Measurements from ENCODE around the gene HAUS7.

HAUS7 gene

DNA sequence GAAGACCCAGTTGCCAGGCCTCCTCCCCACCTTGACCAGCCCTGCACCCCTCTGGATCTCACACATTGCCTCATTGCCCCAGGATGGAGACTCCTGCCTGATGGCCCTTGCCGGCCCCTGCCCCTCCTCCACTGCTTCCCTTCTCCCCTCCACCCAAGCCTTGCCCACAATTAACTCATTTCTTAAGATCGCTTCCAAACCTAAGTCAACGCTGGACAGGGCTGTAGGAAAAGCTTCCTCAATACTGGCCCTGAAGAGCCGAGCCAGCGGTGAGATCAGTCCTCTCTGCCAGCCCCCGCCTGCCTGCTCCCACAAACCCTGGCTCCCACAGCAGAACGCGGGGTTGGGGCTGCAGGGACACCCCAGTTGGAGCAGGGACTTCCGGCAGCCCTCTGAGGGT is 7.5 kb upstream of the HAUS7 start:
- no CpG with 5 or more reads among the region's 9 CpGs for WGBS (ENCODE audit: insufficient coverage, insufficient read length)
- H3K27me3 ChIP-seq (ENCODE audit: control insufficient read depth, insufficient read depth, low read length): peaks cover 6% of the 10 kb centered on the region; the same call in 1 of the 2 replicates
- no peak for DNase-seq (ENCODE audit: low read depth, low spot score)
- H3K4me3 ChIP-seq (ENCODE audit: low read length): no peak overlapping the region
- no peaks in the 10 kb centered on the region for H3K9me3 ChIP-seq (ENCODE audit: control insufficient read depth, insufficient read depth, low read length)
- no peaks in the 10 kb centered on the region for H3K36me3 ChIP-seq (ENCODE audit: control insufficient read depth, insufficient read depth, low read length)
- H3K27ac ChIP-seq (ENCODE audit: low read length): no peak overlapping the region
- H3K4me1 ChIP-seq (ENCODE audit: control insufficient read depth, insufficient read depth, low read length): peaks cover 11% of the 10 kb centered on the region

DNA sequence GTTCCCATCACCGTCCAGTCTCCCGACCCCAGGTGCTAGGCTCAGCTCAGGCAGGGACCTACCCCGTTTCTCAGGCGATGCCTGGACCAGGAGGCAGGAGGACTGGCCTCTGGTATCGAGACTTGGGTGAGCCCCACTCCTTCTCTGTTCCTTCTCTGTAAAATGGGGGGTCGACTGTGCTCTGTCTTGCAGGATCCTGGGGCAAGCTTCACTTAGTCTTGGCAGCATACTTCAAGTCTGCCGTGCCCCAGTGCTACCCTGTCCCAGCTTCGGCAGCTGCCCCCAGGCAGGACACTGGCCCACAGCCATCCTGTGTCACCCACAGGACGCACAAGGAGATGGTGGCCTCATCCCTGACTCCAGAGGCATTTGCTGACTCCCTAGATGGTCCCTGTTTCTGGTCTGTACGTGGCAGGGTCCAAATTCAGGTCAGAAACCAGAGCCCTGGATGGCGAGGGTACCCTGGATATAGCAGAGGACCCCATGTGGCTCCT is 7.0 kb upstream of the HAUS7 start:
- H3K4me3 ChIP-seq (ENCODE audit: low read length): no peak overlapping the region
- H3K4me1 ChIP-seq (ENCODE audit: control insufficient read depth, insufficient read depth, low read length): peaks cover 11% of the 10 kb centered on the region
- H3K9me3 ChIP-seq (ENCODE audit: control insufficient read depth, insufficient read depth, low read length): no peaks in the 10 kb centered on the region
- no peak for DNase-seq (ENCODE audit: low read depth, low spot score)
- H3K27ac ChIP-seq (ENCODE audit: low read length): no peak overlapping the region
- H3K36me3 ChIP-seq (ENCODE audit: control insufficient read depth, insufficient read depth, low read length): no peaks in the 10 kb centered on the region
- H3K27me3 ChIP-seq (ENCODE audit: control insufficient read depth, insufficient read depth, low read length): peaks cover 6% of the 10 kb centered on the region; the same call in 1 of the 2 replicates
- no CpG with 5 or more reads among the region's 11 CpGs for WGBS (ENCODE audit: insufficient coverage, insufficient read length)

DNA sequence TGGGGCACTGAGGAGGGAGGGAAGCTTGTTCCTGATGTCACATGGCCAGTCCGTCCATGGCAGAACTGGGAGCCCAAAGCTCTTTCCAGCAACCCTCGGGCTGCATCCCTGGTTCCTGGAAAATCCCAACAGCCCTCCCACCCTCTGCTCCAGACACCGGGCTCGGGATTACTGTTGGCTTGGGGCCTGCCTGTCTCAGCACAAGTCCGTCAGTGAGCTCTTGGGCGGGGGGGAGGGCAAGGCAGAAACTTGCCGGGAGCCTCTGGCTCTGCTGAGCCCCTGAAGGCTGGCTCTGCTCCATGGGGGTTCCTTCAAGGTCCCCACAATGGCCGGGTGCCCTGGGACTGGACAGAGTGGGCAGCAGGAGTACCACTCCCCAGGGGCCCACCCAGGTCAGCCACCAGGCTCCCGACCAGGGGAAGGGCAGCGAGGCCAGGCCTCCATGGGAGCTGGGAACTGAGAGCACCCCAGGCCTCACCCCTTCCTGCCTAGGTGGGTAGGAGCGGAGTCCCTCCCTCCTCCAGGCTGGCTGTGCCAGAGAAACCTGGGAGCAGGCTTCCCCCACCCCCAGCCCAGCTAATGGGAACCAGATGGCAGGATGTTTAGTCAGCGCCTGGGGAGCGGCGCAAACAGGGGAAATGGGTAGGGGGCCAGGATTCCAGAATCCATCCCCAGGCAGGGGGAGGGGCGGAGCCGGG is 6.4 kb upstream of the HAUS7 start:
- Histone ChIP-seq H3K36me3 (ENCODE audit: control insufficient read depth, insufficient read depth, low read length) (no peaks in the 10 kb centered on the region), H3K9me3 (ENCODE audit: control insufficient read depth, insufficient read depth, low read length) (no peaks in the 10 kb centered on the region), H3K27me3 (ENCODE audit: control insufficient read depth, insufficient read depth, low read length) (peaks cover 6% of the 10 kb centered on the region; the same call in 1 of the 2 replicates), H3K4me1 (ENCODE audit: control insufficient read depth, insufficient read depth, low read length) (peaks cover 11% of the 10 kb centered on the region), H3K4me3 (ENCODE audit: low read length) (no peak overlapping the region), H3K27ac (ENCODE audit: low read length) (no peak overlapping the region)
- no CpG with 5 or more reads among the region's 16 CpGs for WGBS (ENCODE audit: insufficient coverage, insufficient read length)
- DNase-seq (ENCODE audit: low read depth, low spot score): no peak

DNA sequence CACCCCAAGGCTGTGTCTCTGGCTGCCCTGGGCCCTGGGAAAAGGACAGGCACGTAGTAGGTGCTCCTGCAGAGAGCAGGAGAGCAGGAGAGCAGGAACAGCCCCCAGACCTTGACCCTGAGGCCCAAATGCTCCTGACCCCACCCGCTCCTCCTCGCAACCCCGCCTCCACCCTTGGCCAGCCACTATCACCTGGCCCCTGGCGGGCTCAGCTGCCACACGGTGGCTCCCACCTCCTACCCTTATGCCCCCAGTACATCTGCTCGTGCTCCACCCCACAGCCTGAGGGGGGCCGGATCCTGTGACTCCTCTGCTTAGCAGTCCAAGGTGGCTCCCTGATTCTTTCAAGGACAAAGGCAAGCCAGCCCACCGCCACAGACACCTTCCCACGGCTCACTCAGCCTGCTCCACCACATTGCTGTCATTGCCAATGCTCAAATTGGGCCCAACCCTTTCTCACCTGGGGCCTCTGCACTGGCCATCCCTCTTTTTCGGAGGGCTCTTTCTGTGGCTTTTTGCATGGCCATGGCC is 5.4 kb upstream of the HAUS7 start:
- no CpG with 5 or more reads among the region's 11 CpGs for WGBS (ENCODE audit: insufficient coverage, insufficient read length)

DNA sequence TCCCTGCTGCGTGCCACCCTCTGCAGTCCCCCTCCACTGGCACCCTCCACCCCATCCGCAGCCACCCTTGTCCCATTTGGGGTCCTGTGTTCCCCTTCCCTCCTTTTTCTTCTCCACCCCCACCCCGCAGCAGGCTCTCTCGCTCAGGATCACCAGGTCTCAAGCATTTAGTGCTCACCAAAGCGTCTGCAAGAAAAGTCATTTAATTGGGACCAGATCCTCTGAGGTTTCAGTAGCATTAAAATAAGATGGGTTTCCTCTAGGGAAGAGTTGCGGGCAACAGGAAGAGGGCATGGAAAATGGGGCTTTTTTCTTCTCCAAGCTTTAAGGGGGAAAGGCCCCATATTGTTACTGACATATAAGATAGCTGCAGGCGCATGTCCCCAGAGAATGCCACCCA is 4.9 kb upstream of the HAUS7 start:
- WGBS (ENCODE audit: insufficient coverage, insufficient read length): no CpG with 5 or more reads among the region's 7 CpGs
- Histone ChIP-seq H3K4me3 (ENCODE audit: low read length) (no peak overlapping the region), H3K9me3 (ENCODE audit: control insufficient read depth, insufficient read depth, low read length) (no peaks in the 10 kb centered on the region), H3K36me3 (ENCODE audit: control insufficient read depth, insufficient read depth, low read length) (no peaks in the 10 kb centered on the region), H3K4me1 (ENCODE audit: control insufficient read depth, insufficient read depth, low read length) (peaks cover 11% of the 10 kb centered on the region), H3K27me3 (ENCODE audit: control insufficient read depth, insufficient read depth, low read length) (peaks cover 6% of the 10 kb centered on the region; the same call in 1 of the 2 replicates), H3K27ac (ENCODE audit: low read length) (no peak overlapping the region)
- no peak for DNase-seq (ENCODE audit: low read depth, low spot score)

More for the DNA sequence above, 5.4 kb upstream of the HAUS7 start:
- Histone ChIP-seq H3K4me3 (ENCODE audit: low read length) (no peak overlapping the region), H3K36me3 (ENCODE audit: control insufficient read depth, insufficient read depth, low read length) (no peaks in the 10 kb centered on the region), H3K27me3 (ENCODE audit: control insufficient read depth, insufficient read depth, low read length) (peaks cover 6% of the 10 kb centered on the region; the same call in 1 of the 2 replicates), H3K27ac (ENCODE audit: low read length) (no peak overlapping the region), H3K4me1 (ENCODE audit: control insufficient read depth, insufficient read depth, low read length) (peaks cover 11% of the 10 kb centered on the region), H3K9me3 (ENCODE audit: control insufficient read depth, insufficient read depth, low read length) (no peaks in the 10 kb centered on the region)
- no peak for DNase-seq (ENCODE audit: low read depth, low spot score)

DNA sequence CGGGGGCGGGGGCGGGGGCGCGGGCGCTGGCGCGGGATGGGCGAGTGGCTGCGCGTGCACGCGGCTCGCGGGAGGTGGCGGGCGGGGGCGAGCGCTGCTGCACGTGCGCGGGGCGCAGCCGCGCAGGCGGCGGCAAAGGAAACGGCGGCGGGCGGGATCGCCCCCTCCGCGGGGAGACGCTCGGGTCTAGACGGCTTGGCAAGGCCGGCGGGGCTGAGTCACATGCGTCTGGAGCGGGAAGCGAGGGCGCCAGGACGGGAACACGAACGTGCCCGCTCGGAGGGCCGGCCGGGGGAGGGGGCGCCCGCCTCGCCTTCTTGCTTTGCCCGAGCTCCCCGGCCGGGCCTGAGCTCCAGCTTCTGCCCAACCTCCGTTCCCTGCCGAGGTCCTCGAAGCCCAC is 4.3 kb upstream of the HAUS7 start:
- peaks cover 11% of the 10 kb centered on the region for H3K4me1 ChIP-seq (ENCODE audit: control insufficient read depth, insufficient read depth, low read length)
- DNase-seq (ENCODE audit: low read depth, low spot score): no peak
- no peak overlapping the region; the same call in 1 of the 2 replicates for H3K4me3 ChIP-seq (ENCODE audit: low read length)
- H3K9me3 ChIP-seq (ENCODE audit: control insufficient read depth, insufficient read depth, low read length): no peaks in the 10 kb centered on the region
- H3K36me3 ChIP-seq (ENCODE audit: control insufficient read depth, insufficient read depth, low read length): no peaks in the 10 kb centered on the region
- peaks cover 6% of the 10 kb centered on the region; the same call in 1 of the 2 replicates for H3K27me3 ChIP-seq (ENCODE audit: control insufficient read depth, insufficient read depth, low read length)
- H3K27ac ChIP-seq (ENCODE audit: low read length): no peak overlapping the region
- WGBS (ENCODE audit: insufficient coverage, insufficient read length): no CpG with 5 or more reads among the region's 59 CpGs

DNA sequence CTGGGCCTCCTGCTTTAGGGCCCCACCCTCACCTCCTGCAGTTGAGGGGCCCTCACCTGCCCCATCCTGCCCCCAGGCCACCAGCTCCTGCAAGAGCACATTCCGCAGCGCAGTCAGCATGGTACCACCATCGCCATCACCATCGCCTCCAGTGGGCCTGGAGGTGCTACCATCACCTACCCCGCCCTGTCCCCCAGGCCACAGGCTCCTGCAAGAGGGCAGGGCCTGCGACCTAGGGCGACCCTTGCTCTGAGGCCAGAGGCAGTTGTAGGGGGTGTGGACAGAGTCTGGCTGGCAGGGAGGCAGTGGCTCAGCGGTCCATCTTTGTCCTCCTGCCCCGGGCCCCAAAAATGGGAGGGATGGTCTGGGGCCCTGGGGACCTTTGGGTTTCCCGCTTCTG is 3.9 kb upstream of the HAUS7 start:
- H3K36me3 ChIP-seq (ENCODE audit: control insufficient read depth, insufficient read depth, low read length): no peaks in the 10 kb centered on the region
- H3K4me3 ChIP-seq (ENCODE audit: low read length): no peak overlapping the region
- no peaks in the 10 kb centered on the region for H3K9me3 ChIP-seq (ENCODE audit: control insufficient read depth, insufficient read depth, low read length)
- DNase-seq (ENCODE audit: low read depth, low spot score): no peak
- WGBS (ENCODE audit: insufficient coverage, insufficient read length): no CpG with 5 or more reads among the region's 10 CpGs
- H3K27ac ChIP-seq (ENCODE audit: low read length): no peak overlapping the region
- H3K4me1 ChIP-seq (ENCODE audit: control insufficient read depth, insufficient read depth, low read length): peaks cover 11% of the 10 kb centered on the region
- H3K27me3 ChIP-seq (ENCODE audit: control insufficient read depth, insufficient read depth, low read length): peaks cover 6% of the 10 kb centered on the region; the same call in 1 of the 2 replicates

DNA sequence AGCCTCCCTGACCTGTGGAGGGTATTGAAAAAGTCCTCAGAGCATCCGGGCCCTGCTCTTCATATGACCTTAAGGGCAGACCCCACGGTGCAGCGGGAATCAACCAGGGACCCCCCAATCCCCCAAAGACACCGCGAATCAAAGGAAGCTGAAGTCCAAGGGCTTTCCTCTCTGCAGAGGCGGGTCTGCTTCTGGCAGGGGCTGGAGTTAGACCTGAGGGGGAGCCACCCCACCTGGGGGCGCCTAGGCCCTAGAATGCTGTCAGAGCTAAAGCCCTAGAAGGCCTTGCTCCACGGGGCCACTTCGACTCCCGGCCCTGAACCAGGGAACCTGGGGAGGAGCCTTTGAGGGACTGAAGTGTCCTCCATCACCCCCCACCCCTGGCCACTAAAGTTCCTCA is 2.8 kb upstream of the HAUS7 start:
- Histone ChIP-seq H3K27me3 (ENCODE audit: control insufficient read depth, insufficient read depth, low read length) (peaks cover 6% of the 10 kb centered on the region; the same call in 1 of the 2 replicates), H3K4me1 (ENCODE audit: control insufficient read depth, insufficient read depth, low read length) (peaks cover 10% of the 10 kb centered on the region), H3K36me3 (ENCODE audit: control insufficient read depth, insufficient read depth, low read length) (peaks cover 3% of the 10 kb centered on the region; the same call in 1 of the 2 replicates), H3K9me3 (ENCODE audit: control insufficient read depth, insufficient read depth, low read length) (no peaks in the 10 kb centered on the region), H3K4me3 (ENCODE audit: low read length) (no peak overlapping the region), H3K27ac (ENCODE audit: low read length) (no peak overlapping the region)
- no peak for DNase-seq (ENCODE audit: low read depth, low spot score)
- no CpG with 5 or more reads among the region's 10 CpGs for WGBS (ENCODE audit: insufficient coverage, insufficient read length)

DNA sequence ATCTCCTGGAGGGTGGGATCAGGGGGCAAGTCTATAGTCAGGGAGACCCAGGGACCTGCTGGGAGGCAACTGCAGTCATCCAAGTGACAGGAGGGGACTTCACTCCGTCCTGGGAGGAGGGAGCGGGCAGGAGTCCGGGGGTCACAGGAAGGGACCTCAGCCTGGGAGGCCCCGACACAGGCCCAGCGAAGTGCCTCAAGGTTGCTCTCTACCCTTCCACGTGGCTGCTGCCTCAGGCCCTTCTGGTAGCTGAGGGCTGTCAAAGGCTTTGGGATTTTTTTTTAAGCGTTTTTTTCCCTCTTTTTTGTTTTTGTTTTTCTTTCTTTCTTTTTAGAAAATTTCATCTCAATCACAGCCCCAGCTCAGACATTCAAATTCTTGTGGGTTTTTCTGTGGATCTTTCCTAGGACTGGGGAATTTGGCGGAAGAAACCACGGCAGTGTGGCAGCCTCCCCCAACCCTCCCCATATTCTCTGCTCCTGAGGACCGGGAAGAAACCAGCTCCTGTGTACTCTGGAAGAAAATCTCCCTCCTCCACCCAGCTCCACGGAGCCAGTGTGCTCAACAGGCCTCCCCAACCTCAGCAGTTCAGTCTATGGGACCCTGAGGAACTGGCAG is 1.4 kb upstream of the HAUS7 start:
- H3K4me1 ChIP-seq (ENCODE audit: control insufficient read depth, insufficient read depth, low read length): peaks cover 2% of the 10 kb centered on the region; the same call in 1 of the 2 replicates
- no peak overlapping the region for H3K27ac ChIP-seq (ENCODE audit: low read length)
- DNase-seq (ENCODE audit: low read depth, low spot score): no peak

DNA sequence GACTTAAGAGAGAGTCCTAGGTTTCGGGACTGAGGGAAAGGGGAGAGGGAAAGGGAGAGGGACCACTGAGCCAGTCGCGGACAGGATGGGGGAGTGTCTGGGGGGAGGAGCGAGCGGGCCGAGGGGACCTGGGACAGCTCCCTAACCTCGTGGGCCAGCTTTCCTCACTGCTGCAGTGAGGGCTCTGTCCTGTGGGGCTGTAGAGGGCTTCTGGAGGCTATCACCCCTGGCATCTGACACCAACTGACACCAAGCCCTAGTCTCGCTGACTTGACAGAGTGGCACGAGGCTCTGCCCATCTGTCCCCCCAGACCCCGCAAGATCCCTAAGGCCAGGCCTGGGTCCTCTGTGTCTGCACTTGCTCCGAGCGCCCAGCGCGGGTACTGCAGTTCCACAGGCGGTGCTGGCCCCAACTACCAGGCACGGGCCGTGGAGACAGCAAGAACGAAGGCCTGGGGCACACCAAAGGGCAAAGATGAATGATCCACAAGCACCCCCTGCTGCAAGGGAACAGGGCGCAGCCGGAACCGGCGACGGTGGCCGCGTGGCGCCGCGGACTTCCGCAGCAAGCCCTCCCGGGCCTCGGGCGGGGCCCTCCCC is 465 bp downstream of the HAUS7 start:
- no CpG with 5 or more reads among the region's 32 CpGs for WGBS (ENCODE audit: insufficient coverage, insufficient read length)
- Histone ChIP-seq H3K9me3 (ENCODE audit: control insufficient read depth, insufficient read depth, low read length) (no peaks in the 10 kb centered on the region), H3K4me3 (ENCODE audit: low read length) (peak overlapping the region; percentile 96), H3K4me1 (ENCODE audit: control insufficient read depth, insufficient read depth, low read length) (no peaks in the 10 kb centered on the region), H3K27me3 (ENCODE audit: control insufficient read depth, insufficient read depth, low read length) (no peaks in the 10 kb centered on the region; the same call in 1 of the 2 replicates), H3K36me3 (ENCODE audit: control insufficient read depth, insufficient read depth, low read length) (peaks cover 6% of the 10 kb centered on the region; the same call in 1 of the 2 replicates), H3K27ac (ENCODE audit: low read length) (no peak overlapping the region)
- no peak for DNase-seq (ENCODE audit: low read depth, low spot score)

More for the DNA sequence above, 1.4 kb upstream of the HAUS7 start:
- peaks cover 6% of the 10 kb centered on the region; the same call in 1 of the 2 replicates for H3K27me3 ChIP-seq (ENCODE audit: control insufficient read depth, insufficient read depth, low read length)
- no peaks in the 10 kb centered on the region for H3K9me3 ChIP-seq (ENCODE audit: control insufficient read depth, insufficient read depth, low read length)
- H3K36me3 ChIP-seq (ENCODE audit: control insufficient read depth, insufficient read depth, low read length): peaks cover 6% of the 10 kb centered on the region; the same call in 1 of the 2 replicates
- no CpG with 5 or more reads among the region's 11 CpGs for WGBS (ENCODE audit: insufficient coverage, insufficient read length)
- no peak overlapping the region for H3K4me3 ChIP-seq (ENCODE audit: low read length)
